UCSD-AML1 (cell line): ENCODE measurements around the gene FBXL16.
"Not testable (repeated sequence)": the region's sequence is repeated elsewhere in the genome, so short reads cannot be mapped to it uniquely, and the experiment has no call there.

ENCODE experiments used
- DNase-seq: peaks from one replicate; lab custom pipeline; 2025; ENCODE audit not compliant: unreplicated experiment; lab: John Stamatoyannopoulos, UW

The FBXL16 gene, protein sequence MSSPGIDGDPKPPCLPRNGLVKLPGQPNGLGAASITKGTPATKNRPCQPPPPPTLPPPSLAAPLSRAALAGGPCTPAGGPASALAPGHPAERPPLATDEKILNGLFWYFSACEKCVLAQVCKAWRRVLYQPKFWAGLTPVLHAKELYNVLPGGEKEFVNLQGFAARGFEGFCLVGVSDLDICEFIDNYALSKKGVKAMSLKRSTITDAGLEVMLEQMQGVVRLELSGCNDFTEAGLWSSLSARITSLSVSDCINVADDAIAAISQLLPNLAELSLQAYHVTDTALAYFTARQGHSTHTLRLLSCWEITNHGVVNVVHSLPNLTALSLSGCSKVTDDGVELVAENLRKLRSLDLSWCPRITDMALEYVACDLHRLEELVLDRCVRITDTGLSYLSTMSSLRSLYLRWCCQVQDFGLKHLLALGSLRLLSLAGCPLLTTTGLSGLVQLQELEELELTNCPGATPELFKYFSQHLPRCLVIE

DNA sequence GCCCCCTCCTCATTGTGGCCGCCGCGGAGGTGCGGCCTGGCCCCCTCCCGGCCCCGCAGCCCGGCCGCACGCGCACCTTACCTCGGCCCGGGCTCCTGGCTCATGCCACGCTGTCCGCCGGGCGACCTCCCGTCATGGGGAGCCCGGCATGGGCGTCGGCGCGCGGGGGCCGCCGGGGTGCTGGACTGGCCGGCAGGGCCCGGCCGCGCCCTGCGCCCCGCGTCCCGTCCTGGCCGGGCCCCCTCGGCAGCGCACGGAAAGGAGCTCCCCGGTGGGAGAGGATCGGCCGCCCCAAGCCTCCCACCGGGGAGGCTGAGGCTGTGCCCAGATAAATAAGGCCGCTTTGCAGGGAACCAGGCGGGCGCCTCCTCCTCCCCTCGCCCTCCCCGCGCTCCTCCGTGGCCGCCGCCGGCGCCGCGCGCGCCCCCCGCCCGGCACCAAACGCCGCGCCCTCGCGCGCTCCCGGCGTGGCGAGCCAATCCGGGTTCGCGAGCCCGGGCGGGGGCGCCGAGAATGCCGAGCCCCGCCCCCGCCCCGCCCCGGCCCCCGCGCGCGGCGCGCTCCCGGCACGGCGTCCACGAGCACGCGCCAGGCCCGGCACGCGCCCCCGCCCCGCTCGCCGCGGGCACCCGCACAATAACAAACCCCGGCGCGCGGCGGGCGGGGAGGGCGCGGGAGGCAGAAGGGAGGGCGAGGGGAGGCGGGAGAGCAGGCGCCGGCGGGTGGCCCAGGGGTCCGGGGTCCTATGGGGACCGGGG, at the start of gene FBXL16:
Gene FBXL16 (minus strand): TSS at position 371 of the 758 bp plus-strand sequence. CDS start 8,396 bp downstream, outside the sequence.
- no peak for DNase-seq

DNA sequence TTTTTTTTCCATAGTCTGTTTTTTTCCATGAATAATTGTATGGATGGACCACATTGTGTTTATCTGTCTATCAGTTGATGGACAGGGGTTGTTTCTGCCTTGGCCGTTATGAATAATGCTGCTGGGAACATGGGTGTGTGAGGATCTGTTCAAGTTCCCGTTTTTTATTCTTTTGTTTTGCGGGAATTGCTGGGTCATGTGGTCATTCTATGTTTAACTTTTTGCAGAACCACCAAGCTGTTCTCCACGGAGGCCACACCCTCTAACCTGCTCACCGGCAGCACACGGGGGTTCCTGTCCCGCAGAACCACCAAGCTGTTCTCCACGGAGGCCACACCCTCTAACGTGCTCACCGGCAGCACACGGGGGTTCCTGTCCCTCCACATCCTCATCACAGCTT, 49.1 kb upstream of the FBXL16 start:
- DNase-seq, result peak; percentile 49

DNA sequence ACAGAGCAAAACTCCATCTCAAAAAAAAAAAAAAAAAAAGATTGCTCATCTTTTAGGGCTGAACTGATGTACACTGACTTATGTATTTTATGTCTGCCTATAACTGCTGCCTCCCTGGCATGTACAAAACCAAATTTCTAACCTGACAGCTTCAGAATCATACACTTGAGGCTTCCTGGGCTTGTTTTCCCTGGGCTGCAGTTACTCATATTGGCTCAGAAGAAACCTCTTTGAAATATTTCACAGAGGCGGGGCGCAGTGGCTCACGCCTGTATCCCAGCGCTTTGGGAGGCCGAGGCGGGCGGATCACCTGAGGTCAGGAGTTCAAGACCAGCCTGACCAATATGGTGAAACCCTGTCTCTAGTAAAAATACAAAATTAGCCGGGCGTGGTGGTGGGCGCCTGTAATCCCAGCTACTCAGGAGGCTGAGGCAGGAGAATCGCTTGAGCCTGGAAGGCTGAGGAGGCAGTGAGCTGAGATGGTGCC, 48.6 kb upstream of the FBXL16 start:
- not testable (repeated sequence) for DNase-seq

DNA sequence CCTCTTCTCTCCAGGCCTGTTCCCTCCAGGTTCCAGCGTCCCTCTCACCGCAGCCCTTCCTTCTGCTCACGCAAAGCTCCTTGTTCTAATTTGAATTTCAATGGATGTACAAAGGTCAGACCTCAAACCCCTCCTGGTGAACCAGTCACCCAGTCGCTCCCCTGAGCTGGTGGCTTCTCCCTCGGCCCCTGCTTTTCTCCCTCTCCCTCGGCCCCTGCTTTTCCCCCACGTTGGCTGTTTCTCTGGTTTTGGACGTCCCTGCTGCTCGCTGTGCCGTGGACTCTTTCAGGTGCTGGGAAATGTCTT, 46.4 kb upstream of the FBXL16 start:
- DNase-seq, result no peak

DNA sequence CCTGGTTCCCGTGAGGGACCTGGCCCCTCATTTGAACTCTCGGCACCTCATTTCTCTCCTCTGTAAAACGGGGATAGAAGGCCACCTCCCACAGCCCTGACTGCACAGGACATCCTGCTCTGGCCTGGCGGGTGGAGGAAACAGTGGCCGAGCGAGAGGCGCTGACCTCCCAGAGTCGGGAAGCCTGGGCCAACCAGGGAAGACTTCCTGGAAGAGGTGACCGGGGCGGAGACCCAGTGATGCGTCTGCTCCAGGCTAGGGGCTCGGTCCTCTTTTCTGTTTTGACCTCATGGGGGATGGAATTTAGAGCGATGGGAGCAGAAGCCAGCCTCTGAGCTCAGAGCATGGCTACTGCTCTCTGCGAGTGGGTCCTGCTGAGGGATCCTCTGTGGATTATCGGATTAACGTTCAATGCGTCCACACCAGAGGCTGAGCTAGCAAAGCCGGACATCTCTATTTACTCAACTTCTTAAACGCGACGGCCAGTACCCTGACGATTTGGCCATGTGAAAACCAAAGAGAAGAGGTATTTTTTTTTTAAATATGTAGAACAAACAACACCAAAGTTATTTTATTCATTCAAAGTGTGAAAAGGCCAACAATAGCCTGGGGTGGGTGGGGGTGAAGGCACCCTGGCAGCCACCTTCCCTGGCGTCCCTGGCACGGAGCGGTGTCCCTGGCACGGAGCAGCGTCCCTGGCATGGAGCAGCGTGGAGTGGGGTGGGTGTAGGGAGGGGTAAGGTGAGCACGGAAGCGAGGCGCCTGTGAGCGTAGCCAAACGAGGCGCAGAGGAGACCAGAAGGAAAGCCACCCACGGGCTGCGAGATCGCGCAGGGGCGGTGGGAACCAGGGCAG, 45.8 kb upstream of the FBXL16 start:
- DNase-seq, result no peak

DNA sequence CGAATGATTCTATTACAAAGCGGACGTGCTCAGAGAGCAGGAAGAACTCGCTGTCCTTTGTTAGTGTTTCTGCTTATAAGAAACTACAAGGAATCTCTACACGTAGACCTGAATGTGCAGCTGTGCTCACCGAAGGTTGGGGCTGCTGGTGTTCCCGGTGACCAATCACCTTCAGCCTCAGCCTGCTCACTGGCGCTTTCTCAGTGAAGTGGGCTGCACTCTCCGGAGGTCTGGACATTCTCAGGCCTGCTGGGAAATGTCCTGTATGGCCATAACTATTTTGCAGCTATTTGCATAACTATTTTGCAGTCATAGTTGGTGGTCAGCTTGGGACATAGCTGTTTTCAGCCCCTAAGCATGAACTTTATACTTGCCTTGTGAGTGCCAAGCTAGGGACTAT, 44.9 kb upstream of the FBXL16 start:
- no peak for DNase-seq

DNA sequence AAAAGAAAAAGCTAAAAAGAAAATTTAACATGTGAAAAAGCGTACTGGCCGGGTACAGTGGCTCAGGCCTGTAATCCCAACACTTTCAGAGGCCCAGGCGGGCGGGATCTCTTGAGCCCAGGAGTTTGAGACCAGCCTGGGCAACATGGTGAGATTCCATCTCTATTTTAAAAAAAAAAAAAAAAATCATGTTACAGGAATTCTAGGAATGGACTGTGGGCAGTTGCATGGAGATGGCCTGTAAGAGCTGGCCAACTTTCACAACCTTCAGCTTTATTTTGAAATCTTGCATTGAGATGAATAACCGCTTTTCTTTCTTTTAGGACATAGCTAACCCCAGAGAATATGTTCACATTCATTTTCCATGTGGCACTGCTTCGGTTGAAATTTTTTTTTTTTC, 43.4 kb upstream of the FBXL16 start:
- DNase-seq, result no peak

DNA sequence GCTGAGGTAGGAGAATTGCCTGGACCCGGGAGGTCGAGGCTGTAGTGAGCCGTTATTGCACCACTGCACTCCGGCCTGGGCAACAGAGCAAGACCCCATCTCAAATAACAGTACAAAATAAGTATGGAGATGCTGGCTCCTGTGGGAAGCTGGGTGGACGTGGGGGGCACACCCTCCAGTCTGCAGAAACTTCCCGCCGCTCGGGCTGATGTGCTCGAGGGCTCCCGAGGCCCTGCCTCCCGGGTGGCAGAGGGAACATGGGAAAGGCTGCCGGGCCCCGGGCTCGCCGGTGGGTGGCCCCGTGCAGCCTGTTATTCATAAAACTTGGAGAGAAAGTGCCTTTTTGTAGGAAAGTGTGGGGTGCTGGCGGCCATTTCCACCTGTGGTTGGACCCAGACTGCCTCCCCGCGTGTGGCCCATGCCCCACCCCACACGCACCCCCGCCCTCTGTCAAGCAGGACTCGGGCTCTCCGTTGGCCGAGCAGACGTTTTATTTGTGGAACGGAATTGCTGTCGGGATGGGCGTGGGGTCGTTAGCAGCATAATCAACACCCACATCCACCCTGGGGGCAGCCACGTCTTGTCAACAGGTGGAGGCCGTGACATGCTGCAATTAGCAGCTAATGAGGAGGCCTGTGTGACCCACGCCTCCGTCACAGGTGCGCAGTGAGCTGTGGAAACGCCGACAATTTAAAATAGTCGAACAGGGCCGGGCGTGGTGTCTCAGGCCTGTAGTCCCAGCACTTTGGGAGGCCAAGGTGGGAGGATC, 42.6 kb upstream of the FBXL16 start:
- DNase-seq, result no peak

DNA sequence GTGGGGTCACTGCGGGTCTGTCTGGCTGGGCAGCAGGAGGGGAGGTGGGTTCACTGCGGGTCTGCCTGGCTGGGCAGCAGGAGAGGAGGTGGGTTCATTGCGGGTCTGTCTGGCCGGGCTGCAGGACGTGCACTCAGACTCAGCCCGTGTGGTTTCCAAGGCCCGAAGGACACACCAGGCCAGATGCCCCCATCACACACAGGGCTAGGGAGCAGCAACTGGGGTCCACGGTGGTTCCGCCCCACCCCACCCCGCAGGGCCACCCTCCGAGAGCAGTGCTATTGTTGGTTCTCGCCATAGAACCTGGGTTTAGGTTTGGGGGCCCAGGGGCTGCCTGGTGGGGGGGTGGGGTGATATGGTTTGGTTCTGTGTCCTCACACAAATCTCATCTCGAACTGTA, 41.0 kb upstream of the FBXL16 start:
- no peak for DNase-seq

DNA sequence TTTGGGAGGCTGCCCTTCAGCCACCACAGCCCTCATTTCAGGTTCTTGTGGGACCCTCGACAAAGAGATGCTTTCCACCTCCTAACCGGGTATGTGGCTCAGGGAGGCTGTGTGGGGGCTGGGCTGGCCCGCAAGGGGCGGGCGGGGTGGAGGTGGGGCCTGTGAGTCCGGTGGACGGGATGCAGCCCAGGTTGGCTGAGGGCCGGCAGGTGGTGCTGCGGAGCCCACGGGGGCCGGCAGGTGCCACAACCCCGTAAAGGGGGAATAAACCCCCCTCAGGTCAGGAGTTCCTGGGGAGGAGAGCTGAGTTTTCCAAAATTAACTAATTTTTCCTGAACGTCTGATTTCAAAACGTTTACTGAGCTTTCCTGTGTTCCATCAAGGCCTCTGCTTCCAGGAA, 40.1 kb upstream of the FBXL16 start:
- DNase-seq, result peak; percentile 21

DNA sequence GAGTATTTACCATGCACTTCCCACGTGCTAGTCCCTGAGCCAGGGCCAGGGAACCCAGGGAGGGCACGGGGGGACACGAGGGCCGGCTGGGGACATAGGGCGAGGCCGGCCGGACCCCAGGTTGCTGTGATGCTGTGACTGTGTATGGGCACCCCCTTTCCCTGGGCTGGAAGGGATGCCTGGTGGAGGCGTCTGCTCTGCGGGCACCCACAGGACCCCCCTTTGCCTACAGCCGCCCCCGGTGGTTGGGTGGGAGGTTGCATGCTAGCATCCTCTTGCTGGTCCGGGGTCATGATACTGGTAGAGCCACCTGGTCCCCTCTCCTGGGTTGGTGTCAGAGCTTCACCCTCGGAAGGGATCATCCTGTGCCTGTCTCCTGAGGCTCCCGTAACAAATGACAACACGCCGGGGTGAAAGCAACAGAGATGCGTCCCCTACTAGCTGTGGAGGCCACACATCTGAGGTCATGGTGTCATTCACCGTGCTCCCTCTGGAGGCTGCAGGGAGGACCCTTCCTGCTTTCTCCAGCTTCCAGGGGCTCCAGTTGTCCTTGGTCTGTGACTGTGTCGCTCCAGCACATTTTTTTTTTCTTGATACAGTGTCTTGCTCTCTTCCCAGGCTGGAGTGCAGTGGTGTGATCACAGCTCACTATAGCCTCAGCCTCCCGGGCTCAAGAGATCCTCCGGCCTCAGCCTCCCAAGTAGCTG, 38.3 kb upstream of the FBXL16 start:
- no peak for DNase-seq

DNA sequence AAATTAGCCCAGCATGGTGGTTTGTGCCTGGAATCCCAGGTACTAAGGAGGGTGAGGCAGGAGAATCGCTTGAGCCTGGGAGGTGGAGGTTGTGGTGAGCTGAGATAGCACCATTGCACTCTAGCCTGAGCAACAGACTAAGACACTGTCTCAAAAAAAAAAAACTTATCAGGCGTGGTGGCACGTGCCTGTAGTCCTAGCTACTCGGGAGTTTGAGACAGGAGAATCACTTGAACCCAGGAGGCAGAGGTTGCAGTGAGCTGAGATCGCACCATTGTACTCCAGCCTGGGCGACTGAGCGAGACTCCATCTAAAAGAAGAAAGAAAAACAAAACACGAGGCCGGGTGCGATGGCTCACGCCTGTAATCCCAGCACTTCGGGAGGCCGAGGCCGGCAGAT, 37.3 kb upstream of the FBXL16 start:
- not testable (repeated sequence) for DNase-seq

DNA sequence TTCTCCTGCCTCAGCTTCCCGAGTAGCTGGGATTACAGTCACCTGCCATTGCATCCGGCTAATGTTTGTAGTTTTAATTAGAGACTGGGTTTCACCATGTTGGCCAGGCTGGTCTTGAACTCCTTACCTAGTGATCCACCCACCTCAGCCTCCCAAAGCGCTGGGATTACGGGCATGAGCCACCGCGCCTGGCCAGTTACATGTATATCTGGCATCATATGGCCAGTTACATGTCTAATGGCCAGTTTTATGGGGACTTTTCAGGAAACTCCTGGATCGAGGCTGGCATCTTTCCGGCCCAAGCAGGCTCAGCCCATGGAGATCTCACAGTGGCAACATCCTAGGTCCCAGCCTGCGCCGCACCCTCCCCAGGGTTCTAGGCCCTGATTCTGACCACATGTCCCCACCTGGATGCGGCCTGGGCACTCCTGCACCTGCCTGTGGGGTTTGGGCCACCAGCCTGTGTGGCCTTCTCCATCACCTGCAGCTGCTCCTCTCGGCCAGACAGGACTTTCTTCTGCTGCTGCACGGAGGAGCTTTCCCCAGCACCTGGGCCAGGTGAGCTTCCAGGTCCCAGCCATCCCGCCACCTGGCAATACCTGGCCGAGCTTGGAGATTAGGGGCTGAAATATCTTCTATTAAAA, 36.5 kb upstream of the FBXL16 start:
- no peak for DNase-seq

DNA sequence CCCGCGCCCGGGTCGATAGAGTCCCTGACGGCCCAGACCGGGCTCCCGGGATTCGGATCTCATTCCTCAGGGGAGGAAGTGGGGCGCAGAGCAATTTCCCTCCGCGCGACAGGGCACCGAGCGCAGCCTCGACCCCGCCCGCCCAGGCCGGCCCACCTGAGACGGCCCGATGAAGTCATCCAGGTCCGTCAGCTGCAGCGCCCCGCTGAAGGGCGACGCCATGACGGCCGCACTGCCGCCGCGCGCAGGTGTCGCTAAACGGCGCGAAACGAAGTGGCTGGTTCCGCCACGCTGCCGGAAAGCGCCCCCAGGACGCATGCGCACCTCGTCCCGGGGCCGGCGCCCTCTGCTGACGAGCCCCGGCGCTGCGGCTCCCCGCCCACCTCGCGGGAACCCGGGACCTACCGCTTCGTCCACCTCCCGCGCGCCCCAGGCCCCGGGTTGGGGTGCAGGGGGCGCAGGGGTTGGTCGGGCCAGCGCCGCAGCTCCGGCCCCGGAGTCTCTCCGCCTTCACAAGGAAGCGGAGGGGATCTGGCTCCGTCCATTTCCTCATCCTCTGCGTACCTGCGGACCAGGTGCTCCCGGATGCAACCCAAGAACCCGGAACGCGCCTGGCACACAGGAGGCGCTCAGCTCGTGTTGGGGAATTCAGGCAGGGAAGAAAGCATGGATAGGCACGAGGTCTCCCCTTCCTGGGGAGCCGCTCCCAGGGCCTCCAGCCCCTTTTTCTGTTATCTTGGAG, 35.3 kb upstream of the FBXL16 start, which contains the start of gene CIAO3:
Gene CIAO3 (minus strand): TSS at position 234 of the 742 bp plus-strand sequence. CDS start 12 bp downstream, at position 222.
- DNase-seq, result peak; percentile 91

DNA sequence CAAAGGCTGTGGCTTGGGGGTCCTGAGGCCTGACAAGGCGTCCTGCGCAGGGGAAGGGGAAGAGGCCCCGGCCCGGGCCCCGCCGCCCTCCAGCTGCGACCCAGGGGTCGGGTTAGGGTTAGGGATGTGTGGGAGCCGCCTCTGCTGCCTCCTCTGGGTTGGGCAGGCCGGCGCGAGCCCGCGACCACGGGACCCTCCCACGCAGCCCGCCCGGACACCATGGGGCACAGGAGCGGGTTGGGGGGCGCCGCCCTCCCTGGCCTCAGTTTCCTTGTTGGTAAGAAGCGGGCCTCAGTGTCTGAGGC, 34.8 kb upstream of the FBXL16 start:
- no peak for DNase-seq

DNA sequence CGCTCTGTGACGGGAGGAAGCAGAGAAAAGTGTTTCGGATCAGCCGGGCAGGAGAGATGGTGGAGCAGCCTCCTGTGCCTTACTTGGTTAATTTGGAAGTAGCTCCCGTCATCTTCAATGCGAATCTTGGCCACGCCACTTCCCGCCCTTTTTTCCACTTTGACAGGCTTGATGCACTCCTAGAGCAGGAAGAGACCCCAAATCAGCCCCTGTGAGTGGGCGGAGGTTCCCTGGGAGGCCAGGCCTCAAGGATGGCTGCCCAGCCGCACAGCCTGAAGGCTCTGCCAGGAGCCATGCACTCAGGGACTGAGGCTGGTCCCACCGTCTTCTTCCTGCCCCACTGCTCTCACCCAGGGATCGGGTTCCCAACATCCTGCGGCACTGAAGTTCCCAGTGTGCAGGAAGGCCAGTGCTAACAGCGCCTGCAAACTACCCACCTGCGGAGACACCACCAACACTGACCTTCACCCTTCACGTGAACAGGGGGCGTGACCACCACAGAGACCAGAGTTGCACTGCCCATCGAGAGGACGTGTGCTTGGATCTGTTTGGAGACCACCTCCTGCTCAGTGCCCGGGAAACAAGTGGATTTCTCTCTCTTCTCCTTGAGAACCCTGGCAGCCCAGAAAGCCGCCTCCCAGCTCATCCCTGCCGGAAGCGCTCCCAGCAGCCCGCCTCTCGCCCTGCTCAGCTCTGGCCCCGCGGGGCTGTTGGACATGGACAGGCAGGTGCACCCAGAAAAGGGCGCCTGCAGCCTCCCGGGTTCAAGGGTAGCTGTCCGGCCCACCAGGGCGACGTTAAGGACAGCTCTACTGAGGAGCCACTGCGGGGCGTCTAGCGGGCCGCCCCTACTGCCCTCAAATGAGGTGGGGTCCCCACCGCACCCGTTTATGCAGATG, 34.2 kb upstream of the FBXL16 start:
- DNase-seq, result no peak

DNA sequence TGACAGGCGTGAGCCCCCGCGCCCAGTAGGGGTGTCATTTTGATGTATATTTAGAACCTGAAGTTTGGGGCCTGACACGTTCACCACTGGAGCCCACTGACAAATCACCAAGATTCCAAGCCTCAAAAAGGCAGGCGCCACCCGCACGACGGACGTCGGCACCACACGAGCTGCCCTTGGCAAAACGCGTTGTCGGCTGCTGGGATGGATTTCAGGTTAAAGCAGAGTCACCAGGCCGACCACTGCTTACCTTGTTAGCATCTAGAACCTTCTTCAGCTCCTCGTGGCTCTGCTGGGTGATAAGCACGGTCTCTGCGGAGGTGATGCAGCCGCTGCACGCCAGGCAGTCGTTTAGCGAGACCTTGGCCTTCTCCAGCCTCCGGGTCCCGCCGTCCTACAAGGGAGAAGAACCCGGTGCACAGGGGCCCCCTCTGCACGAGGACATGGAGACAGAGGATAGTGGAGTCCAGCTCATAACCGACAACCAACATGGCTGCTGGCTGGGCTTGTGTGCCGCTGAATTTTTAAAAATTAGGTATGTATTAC, 31.4 kb upstream of the FBXL16 start:
- no peak for DNase-seq
